Measurements from ENCODE around the gene SPECC1L. TPM values are rescaled to one million over a fixed set of nuclear protein-coding genes. Genes with fewer than 3 reads are reported as not detected.

SPECC1L gene
- total RNA-seq, 1 experiment from 2014 or later, result 22.4 TPM

GRCh38 chr22:24442352-24442744 is 171.7 kb downstream of the SPECC1L start:
- DNase-seq (ENCODE audit: low read depth), result no peak

- DNase-seq (ENCODE audit: low read depth), result no peak
Observed at GRCh38 chr22:24443668-24444067, 173.0 kb downstream of the SPECC1L start.

- DNase-seq (ENCODE audit: low read depth), result no peak
Observed at GRCh38 chr22:24444251-24444650, 173.6 kb downstream of the SPECC1L start.

GRCh38 chr22:24444729-24445466 is 174.3 kb downstream of the SPECC1L start:
- DNase-seq (ENCODE audit: low read depth), result no peak

- DNase-seq (ENCODE audit: low read depth), result peak; percentile 26
Observed at GRCh38 chr22:24445481-24446259, 175.0 kb downstream of the SPECC1L start.

- DNase-seq (ENCODE audit: low read depth), result no peak
Observed at GRCh38 chr22:24446260-24446611, 175.6 kb downstream of the SPECC1L start.

GRCh38 chr22:24450610-24451009 is 180.0 kb downstream of the SPECC1L start:
- DNase-seq (ENCODE audit: low read depth), result no peak

- no peak for DNase-seq (ENCODE audit: low read depth)
Observed at GRCh38 chr22:24451162-24451561, 180.5 kb downstream of the SPECC1L start.

GRCh38 chr22:24453853-24454252 is 183.2 kb downstream of the SPECC1L start:
- no peak for DNase-seq (ENCODE audit: low read depth)

GRCh38 chr22:24455039-24455438 is 184.4 kb downstream of the SPECC1L start:
- DNase-seq (ENCODE audit: low read depth), result no peak

- DNase-seq (ENCODE audit: low read depth), result no peak
Observed at GRCh38 chr22:24455751-24456426, 185.3 kb downstream of the SPECC1L start.

GRCh38 chr22:24457894-24458420 is 187.3 kb downstream of the SPECC1L start:
- no peak for DNase-seq (ENCODE audit: low read depth)

GRCh38 chr22:24459911-24460310 is 189.3 kb downstream of the SPECC1L start:
- DNase-seq (ENCODE audit: low read depth), result no peak

- no peak for DNase-seq (ENCODE audit: low read depth)
Observed at GRCh38 chr22:24460418-24461089, 189.9 kb downstream of the SPECC1L start.

GRCh38 chr22:24463071-24463760 is 192.6 kb downstream of the SPECC1L start:
- no peak for DNase-seq (ENCODE audit: low read depth)

GRCh38 chr22:24465566-24465965 is 194.9 kb downstream of the SPECC1L start:
- peak; percentile 73 for DNase-seq (ENCODE audit: low read depth)

- DNase-seq (ENCODE audit: low read depth), result no peak
Observed at GRCh38 chr22:24465975-24466374, 195.3 kb downstream of the SPECC1L start.

- peak; percentile 72 for DNase-seq (ENCODE audit: low read depth)
Observed at GRCh38 chr22:24466716-24467328, 196.2 kb downstream of the SPECC1L start.

- DNase-seq (ENCODE audit: low read depth), result no peak
Observed at GRCh38 chr22:24467340-24467739, 196.7 kb downstream of the SPECC1L start.

Data from M059J (cell line).